Measurements from ENCODE around the gene PIF1.

PIF1 gene

DNA sequence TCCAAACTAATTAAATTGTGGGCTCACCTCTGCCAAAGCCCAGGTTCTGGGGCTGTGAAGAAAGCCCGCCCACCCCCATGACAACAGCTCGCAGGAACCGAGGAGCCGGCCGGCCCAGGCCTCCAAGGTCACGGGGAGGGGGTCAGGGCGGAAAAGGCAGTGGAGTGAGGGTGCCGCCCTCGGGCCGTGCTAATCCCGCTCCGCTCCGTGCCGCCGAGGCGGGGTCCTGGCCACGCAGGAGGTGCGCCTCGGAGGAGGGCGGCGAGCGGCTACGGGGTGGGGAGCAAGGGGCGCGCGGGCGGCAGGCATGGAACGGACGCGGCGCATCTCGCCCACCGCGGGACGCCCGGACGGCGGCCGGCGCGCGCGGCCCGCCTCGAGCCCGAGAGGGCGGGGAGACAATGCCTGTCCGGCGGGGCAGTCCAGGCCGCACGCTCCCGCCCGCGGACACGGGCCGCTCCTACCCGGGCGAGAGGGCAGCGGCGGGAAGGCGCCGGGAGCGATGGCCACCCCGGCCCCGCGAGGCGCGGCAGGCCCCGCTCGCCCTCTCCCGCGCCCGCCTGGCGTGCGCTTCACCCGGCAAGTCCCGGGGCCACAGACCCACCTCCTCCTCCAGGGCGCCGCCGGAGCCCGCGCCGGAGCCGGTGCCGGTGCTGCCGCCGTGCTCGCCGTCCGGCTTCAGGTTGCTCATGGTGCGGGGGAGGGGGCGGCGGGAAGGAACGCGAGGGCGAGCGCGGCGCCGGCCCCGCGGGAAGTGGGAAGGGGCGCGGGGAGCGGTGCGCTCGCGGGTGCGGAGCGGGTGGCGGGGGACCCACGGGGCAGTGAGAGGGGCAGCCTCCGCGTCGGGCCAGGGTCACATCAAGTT, 50.6 kb downstream of the PIF1 start:
- no peak for DNase-seq

DNA sequence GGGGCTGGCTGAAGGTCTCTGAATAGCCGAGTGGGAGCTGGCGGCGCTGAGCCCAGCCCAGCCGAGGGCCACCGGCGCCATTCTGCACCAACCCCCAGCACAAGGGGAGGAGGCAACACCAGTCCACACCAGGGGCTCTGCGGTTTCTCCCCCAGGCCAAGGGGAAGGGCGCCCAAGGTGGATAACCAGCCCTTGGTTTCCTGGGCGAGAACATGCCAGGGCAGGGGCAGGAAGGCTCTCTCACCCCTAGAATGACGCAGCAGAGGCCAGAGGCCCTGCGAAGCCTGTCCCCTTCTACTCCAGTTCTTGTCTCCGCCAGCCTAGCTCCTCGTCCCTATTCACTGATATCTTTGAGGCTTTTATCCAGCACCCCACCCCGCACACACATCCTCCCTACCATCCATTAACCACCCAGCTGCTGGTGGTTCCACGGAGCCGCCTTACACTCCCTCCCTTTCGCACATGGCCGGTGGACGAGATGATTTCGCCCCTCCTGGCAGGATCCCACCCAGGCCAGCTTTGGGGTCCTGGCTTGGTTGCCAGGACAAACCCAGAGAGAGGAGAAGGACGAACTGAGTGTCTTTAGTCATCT, 51.3 kb downstream of the PIF1 start:
- DNase-seq = no peak

DNA sequence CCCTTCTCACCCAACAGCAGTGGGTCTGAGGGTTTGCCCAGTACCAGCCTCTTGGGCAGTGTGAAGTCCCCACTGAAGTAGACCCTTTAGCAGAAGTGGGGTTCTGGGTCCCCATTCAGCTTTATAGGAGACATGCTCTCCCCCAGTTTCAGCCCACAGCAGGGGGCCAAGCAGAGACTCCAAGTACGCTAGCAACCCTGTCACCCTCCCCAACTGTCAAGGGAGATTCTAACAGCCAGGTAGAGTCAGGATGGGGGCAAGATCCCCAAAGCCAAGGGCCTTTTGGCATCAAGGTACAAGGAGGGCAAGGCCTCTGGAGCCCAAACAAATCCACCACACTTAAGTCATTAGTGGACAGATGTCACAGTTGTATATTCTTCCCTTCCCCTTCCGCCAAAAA, 51.8 kb downstream of the PIF1 start:
- no peak for DNase-seq

DNA sequence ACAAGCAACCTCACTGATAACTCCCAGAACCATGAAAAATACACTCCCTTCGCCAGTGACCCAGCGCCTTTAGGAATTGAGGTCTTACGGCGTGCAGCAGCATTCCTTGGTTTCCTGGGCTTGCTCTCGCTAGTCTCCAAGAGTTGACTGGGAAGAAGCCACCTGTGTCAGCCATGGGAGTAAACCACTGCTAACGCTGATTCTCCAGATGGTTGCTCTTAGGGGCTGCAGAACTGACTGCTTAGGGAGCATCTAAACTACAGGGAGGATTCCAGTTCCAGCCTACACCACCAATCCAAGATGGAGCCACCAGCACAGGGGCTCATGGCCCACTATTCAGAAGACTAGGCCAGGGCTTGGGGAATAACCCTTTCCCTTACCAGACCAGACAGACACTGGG, 52.5 kb downstream of the PIF1 start:
- DNase-seq = no peak

DNA sequence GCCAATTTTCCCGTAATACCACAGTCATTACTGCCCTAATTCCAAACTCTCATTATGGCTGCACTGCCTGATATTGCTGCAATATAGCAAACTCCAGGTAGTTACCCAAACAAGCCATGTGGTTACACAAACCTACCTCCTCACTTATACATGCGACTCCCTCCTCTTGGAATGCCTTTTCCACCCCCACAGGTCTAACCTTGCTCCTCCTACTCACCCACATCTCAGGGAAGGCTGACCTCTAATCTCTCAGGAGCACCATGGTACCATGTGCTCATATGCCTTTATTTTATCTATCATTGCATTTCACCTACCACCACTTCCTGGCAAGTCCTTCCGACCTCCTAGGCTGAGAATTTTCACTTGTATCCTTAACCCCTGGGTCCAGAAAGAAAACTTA, 53.0 kb downstream of the PIF1 start:
- DNase-seq = no peak

DNA sequence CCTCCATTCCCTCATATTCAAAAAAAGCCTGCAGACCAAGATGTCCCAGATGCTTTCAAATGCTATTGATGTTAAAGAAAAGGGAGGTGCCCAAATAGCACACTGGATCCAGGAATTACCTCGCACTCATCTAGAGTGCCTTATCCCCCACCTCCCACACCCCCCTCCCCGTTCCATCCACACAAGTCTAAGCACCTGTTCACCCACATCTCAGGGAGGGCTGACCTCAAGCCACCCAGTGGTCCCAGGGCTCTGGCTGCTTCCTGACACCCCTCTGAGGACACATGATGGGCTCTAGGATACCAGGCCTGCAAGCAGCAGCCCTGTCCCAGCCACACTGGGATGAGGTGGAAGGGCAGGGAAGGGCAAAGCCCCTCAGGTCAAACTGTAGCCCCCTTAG, 54.8 kb downstream of the PIF1 start:
- DNase-seq = no peak

DNA sequence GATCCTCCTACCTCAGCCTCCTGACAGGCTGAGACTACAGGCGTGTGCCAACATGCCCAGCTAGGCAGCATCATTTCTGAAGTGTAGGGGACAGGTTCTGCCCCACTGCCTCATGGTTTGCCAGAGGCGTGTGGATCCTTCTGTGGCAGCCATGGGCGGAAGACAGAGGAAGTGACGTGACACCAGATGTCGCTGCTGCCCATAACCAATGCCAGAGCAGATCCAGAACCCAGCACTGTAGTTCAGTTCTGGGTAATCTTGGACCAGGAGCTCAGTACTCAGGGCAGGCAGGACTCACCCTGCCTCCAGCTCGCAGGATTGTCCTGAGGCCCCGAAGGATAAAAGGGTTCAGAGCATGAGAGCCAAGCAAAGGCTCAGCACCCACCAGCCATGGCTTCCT, 58.2 kb downstream of the PIF1 start:
- DNase-seq = no peak

DNA sequence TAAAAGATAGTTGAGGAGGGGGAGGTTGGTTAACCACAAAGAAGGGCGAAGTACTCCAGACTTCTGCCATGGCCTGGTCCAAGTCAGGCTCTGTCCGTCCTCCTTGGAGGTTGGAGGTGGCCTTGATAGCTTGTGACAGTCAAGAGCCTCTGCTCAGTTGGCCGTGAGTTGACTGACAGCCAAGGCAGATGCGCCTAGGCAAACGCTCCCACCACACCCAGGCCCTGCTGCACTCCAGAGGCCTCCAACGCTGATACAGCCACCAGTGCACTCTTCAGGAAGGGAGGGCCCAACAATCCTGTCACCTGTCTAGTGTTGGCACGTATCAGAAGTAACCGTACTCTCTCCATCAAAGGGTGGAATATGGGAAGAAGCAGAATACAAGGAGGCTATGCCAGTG, 59.4 kb downstream of the PIF1 start:
- no peak for DNase-seq
